Endodermal cell (in vitro differentiated cells): ENCODE data around the gene RAVER1. TPM values are rescaled to one million over a fixed set of nuclear protein-coding genes. Genes with fewer than 3 reads are reported as not detected.
"Not testable (repeated sequence)": the region's sequence is repeated elsewhere in the genome, so short reads cannot be mapped to it uniquely, and the experiment has no call there.

Experiments
- DNase-seq: peaks from one replicate; pipeline ENCODE4 v3.0.0-alpha.2; 2017
- H3K27ac ChIP-seq: 2 replicates; pipeline ENCODE4 v1.5.1; 2013; ENCODE audit warnings: mild to moderate bottlenecking, low read depth, low read length, moderate library complexity
- H3K27me3 ChIP-seq: 2 replicates; pipeline ENCODE4 v1.6.1; 2013; ENCODE audit warnings: mild to moderate bottlenecking, low read length, moderate library complexity; ENCODE audit not compliant: insufficient read depth, control insufficient read depth, poor library complexity, severe bottlenecking
- H3K36me3 ChIP-seq: 2 replicates; pipeline ENCODE4 v1.7.0; 2013; ENCODE audit warnings: mild to moderate bottlenecking, low read length, moderate library complexity; ENCODE audit not compliant: control insufficient read depth, insufficient read depth
- H3K4me1 ChIP-seq: one replicate; pipeline ENCODE4 v1.7.0; 2013; ENCODE audit warnings: low read length; ENCODE audit not compliant: control insufficient read depth, insufficient read depth
- H3K4me3 ChIP-seq: 2 replicates; pipeline ENCODE4 v1.5.1; 2013; ENCODE audit warnings: mild to moderate bottlenecking, low read length, moderate library complexity
- H3K9ac ChIP-seq: 2 replicates; pipeline ENCODE4 v1.6.1; 2013; ENCODE audit warnings: mild to moderate bottlenecking, low read length, moderate library complexity; ENCODE audit not compliant: poor library complexity, severe bottlenecking; ENCODE audit errors: extremely low read depth
- H3K9me3 ChIP-seq: 2 replicates; pipeline ENCODE4 v1.6.1; 2013; ENCODE audit warnings: mild to moderate bottlenecking, low read length, moderate library complexity; ENCODE audit not compliant: control insufficient read depth
- H3K27ac Mint-ChIP-seq: 2 replicates; pipeline ENCODE4 v1.8.0; 2020; ENCODE audit warnings: mixed read lengths
- H3K27me3 Mint-ChIP-seq: 2 replicates; pipeline ENCODE4 v1.8.0; 2021; ENCODE audit warnings: mild to moderate bottlenecking, mixed read lengths; ENCODE audit not compliant: insufficient read depth
- H3K36me3 Mint-ChIP-seq: 2 replicates; pipeline ENCODE4 v1.8.0; 2020; ENCODE audit warnings: low read depth, mixed read lengths
- H3K4me1 Mint-ChIP-seq: 2 replicates; pipeline ENCODE4 v1.8.0; 2020; ENCODE audit warnings: mixed read lengths
- H3K4me3 Mint-ChIP-seq: 2 replicates; pipeline ENCODE4 v1.8.0; 2020; ENCODE audit warnings: mild to moderate bottlenecking, moderate library complexity, mixed read lengths
- H3K9me3 Mint-ChIP-seq: 2 replicates; pipeline ENCODE4 v1.8.0; 2020; ENCODE audit warnings: mild to moderate bottlenecking, mixed read lengths
- WGBS, 2 experiments: methylation state at CpG; one replicate each; pipeline versions ENCODE4 v1.1.5 to v1.1.7; 2013; ENCODE audit warnings: missing lambda C conversion rate in 2 of 2, mixed read lengths in 1 of 2; ENCODE audit not compliant: insufficient coverage in 1 of 2, insufficient read length in 1 of 2; 5-methylcytosine and 5-hydroxymethylcytosine counted together
- total RNA-seq, 2 donors: library from RNA; stranded (reverse); fragmentation: NEBNext Ultra II Directional in 1 of 2; extraction: Animal tissue kit (Norgen Biotek cat#: 25700) in 1 of 2; gene quantifications; 2 replicates in 1 of 2; 3 replicates in 1 of 2; pipeline ENCODE4 v1.2.1, GENCODE V29; 2021
- TF ChIP-seq, protein P1 (sequence below): fragments of 200-600 bp; sonication (generic); conservative IDR thresholded peaks from 2 replicates; pipeline ENCODE4 v1.5.0; 2021; ENCODE audit warnings: antibody characterized with exemption, mild to moderate bottlenecking

Gene RAVER1
- total RNA-seq, 2 donors from 2014 or later, result 53.1 to 64.7 TPM

GRCh38 chr19:10372690-10373089 is 39.4 kb upstream of the RAVER1 start:
- H3K9me3 Mint-ChIP-seq, result no peaks in the 10 kb centered on the region
- no peak for DNase-seq
- TF ChIP-seq, protein P1, sequence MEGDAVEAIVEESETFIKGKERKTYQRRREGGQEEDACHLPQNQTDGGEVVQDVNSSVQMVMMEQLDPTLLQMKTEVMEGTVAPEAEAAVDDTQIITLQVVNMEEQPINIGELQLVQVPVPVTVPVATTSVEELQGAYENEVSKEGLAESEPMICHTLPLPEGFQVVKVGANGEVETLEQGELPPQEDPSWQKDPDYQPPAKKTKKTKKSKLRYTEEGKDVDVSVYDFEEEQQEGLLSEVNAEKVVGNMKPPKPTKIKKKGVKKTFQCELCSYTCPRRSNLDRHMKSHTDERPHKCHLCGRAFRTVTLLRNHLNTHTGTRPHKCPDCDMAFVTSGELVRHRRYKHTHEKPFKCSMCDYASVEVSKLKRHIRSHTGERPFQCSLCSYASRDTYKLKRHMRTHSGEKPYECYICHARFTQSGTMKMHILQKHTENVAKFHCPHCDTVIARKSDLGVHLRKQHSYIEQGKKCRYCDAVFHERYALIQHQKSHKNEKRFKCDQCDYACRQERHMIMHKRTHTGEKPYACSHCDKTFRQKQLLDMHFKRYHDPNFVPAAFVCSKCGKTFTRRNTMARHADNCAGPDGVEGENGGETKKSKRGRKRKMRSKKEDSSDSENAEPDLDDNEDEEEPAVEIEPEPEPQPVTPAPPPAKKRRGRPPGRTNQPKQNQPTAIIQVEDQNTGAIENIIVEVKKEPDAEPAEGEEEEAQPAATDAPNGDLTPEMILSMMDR, result no peak
- Histone ChIP-seq H3K27ac (no peak overlapping the region), H3K27me3 (no peaks in the 10 kb centered on the region), H3K9me3 (no peaks in the 10 kb centered on the region), H3K4me1 (no peaks in the 10 kb centered on the region), H3K4me3 (no peak overlapping the region), H3K36me3 (peaks cover 14% of the 10 kb centered on the region), H3K9ac (no peak overlapping the region)
- no peaks in the 10 kb centered on the region for H3K4me1 Mint-ChIP-seq
- H3K27ac Mint-ChIP-seq, result no peak overlapping the region
- H3K36me3 Mint-ChIP-seq, result peaks cover 41% of the 10 kb centered on the region
- no peaks in the 10 kb centered on the region for H3K27me3 Mint-ChIP-seq
- no peak overlapping the region for H3K4me3 Mint-ChIP-seq
- WGBS, 2 experiments, result 92 to 96% methylated on average over 3 of the region's 3 CpGs

DNA sequence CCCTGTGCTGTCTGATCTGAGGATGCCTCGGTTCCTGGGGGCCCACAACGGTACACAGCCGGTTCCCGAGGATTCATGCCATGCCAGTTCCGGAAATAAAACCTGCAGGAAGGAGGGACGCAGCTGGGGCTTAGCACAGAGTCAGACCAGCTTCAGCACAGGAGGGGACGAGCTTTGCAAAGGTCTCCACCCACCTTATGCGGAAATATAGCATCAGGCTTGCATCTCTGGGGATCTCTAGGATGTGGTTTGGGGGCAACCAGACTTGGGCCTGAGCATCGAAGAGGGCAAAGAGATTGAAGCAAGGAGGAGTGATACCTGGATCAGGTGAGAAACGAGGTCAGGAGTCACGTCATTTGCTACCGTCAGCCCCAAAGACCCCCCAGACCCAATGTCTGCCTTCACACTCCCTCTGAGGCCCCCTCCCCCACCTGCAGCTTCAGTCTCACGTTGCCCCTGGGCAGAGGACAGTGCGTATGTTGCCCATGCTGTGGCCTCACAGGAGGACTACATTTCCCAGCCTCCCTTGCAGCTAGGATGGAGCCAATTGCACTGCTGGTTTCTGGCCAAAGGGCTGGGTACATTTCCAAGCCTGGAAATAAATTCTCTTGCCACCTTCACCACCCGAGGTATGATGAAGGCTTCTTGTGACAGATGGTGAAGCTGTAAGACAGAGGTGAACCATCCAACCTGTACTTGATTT is 34.9 kb upstream of the RAVER1 start:
- Mint-ChIP-seq H3K36me3 (peaks cover 52% of the 10 kb centered on the region), H3K4me1 (no peaks in the 10 kb centered on the region), H3K4me3 (no peak overlapping the region), H3K27me3 (no peaks in the 10 kb centered on the region), H3K27ac (no peak overlapping the region), H3K9me3 (no peaks in the 10 kb centered on the region)
- TF ChIP-seq, protein P1, result no peak
- peaks cover 29% of the 10 kb centered on the region for H3K36me3 ChIP-seq
- DNase-seq, result peak; percentile 59
- WGBS, 2 experiments, result 91 to 92% methylated on average over 9 to 15 of the region's 15 CpGs
- H3K27ac ChIP-seq, result no peak overlapping the region
- no peaks in the 10 kb centered on the region for H3K9me3 ChIP-seq
- H3K4me3 ChIP-seq, result no peak overlapping the region
- no peak overlapping the region for H3K9ac ChIP-seq
- no peaks in the 10 kb centered on the region for H3K4me1 ChIP-seq
- no peaks in the 10 kb centered on the region for H3K27me3 ChIP-seq

DNA sequence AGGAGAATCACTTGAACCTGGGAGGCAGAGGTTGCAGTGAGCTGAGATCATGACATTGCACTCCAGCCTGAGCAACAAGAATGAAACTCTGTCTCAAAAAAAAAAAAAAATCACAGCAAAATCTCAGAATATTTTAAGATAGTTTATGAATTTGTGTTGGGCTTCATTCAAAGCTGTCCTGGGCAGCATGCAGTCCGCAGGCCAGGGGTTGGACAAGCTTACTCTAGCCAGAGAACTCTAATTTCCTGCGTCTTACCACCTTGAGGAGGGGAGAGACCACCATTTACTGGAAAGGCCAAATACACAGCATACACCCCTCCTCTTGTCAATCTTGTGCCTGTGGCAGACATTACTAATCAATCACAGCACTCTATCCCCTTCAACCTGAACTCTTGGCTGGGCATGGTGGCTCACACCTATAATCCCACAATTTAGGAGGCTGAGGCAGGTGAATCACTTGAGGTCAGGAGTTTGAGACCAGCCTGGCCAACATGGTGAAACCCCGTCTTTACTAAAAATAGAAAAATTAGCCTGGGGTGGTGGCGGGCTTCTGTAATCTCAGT is 33.7 kb upstream of the RAVER1 start:
- H3K27me3 ChIP-seq, H3K9me3 Mint-ChIP-seq, H3K4me3 ChIP-seq, H3K4me3 Mint-ChIP-seq, DNase-seq, H3K27ac Mint-ChIP-seq, H3K27ac ChIP-seq, H3K9me3 ChIP-seq, H3K9ac ChIP-seq, H3K4me1 ChIP-seq, H3K27me3 Mint-ChIP-seq, H3K4me1 Mint-ChIP-seq: not testable (repeated sequence)
- 93 to 100% methylated on average over 4 of the region's 4 CpGs for WGBS, 2 experiments
- H3K36me3 ChIP-seq, result peaks cover 29% of the 10 kb centered on the region
- H3K36me3 Mint-ChIP-seq, result peaks cover 57% of the 10 kb centered on the region
